ENCODE results near the gene WEE2.

WEE2 gene

DNA sequence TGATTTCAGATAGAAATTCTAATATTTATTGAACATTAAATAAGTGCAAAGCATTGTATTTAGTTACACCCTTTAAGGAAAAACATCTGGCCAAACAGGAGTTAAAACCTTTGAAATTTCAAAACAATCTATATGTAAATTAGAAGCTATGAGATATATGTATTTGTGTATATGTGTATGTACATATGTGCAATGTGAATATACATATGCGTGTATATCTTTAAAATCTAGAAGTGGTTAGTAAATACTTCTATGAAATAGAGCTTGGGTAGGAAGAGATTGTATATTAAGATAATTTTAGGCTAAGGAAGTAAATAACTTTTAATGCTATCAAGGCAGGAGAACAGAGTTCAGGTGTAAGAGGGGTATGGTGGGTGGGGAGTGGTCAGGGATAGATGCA is 9.3 kb downstream of the WEE2 start:
- Histone ChIP-seq H3K4me2 (ENCODE audit: low read length) (no peak overlapping the region), H3K79me2 (ENCODE audit: low read length) (no peaks in the 10 kb centered on the region), H3K4me3 (ENCODE audit: low read length) (no peak overlapping the region), H2AFZ (ENCODE audit: low read depth, low read length) (no peak overlapping the region), H3K27ac (ENCODE audit: low read length) (no peak overlapping the region), H3K9ac (ENCODE audit: low read length) (no peak overlapping the region), H3K36me3 (replicated peaks; ENCODE audit: low read depth, low read length) (no peaks in the 10 kb centered on the region), H3K9me3 (ENCODE audit: insufficient read depth, low read length) (no peaks in the 10 kb centered on the region), H3K27me3 (ENCODE audit: low read depth, low read length) (peaks cover 10% of the 10 kb centered on the region; the same call in 1 of the 2 replicates), H4K20me1 (ENCODE audit: insufficient read depth, low read length) (no peaks in the 10 kb centered on the region), H3K4me1 (ENCODE audit: low read length) (peaks cover 6% of the 10 kb centered on the region)
- no peak for TF ChIP-seq EZH2phosphoT487 (IDR thresholded peaks at IDR 0.05; ENCODE audit: low read depth)
- TF ChIP-seq, protein P1, sequence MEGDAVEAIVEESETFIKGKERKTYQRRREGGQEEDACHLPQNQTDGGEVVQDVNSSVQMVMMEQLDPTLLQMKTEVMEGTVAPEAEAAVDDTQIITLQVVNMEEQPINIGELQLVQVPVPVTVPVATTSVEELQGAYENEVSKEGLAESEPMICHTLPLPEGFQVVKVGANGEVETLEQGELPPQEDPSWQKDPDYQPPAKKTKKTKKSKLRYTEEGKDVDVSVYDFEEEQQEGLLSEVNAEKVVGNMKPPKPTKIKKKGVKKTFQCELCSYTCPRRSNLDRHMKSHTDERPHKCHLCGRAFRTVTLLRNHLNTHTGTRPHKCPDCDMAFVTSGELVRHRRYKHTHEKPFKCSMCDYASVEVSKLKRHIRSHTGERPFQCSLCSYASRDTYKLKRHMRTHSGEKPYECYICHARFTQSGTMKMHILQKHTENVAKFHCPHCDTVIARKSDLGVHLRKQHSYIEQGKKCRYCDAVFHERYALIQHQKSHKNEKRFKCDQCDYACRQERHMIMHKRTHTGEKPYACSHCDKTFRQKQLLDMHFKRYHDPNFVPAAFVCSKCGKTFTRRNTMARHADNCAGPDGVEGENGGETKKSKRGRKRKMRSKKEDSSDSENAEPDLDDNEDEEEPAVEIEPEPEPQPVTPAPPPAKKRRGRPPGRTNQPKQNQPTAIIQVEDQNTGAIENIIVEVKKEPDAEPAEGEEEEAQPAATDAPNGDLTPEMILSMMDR (IDR thresholded peaks at IDR 0.05; ENCODE audit: low read depth, low read length): no peak

DNA sequence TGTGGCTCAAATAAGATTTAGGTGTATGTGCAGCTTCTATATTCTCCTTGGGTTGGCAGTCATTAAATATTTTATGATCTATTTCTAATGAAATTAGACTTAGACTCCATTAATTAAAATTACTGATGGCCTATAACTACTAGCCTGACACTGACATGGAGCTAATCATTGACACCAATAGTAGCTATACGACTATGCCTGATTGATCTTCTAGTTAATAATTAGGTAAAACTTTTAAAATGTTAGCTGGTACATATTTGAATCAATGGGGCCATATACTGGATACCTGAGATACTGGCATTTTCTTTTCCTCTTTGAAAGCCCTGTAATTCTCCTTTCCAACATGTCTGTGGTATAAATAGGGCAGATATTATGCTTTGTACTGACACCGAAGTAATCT is 14.4 kb downstream of the WEE2 start:
- Histone ChIP-seq H3K4me3 (ENCODE audit: low read length) (no peak overlapping the region), H3K27ac (ENCODE audit: low read length) (no peak overlapping the region), H3K36me3 (replicated peaks; ENCODE audit: low read depth, low read length) (no peaks in the 10 kb centered on the region), H2AFZ (ENCODE audit: low read depth, low read length) (no peak overlapping the region), H3K79me2 (ENCODE audit: low read length) (no peaks in the 10 kb centered on the region), H3K9ac (ENCODE audit: low read length) (no peak overlapping the region), H4K20me1 (ENCODE audit: insufficient read depth, low read length) (no peaks in the 10 kb centered on the region), H3K9me3 (ENCODE audit: insufficient read depth, low read length) (no peaks in the 10 kb centered on the region), H3K4me2 (ENCODE audit: low read length) (no peak overlapping the region), H3K27me3 (ENCODE audit: low read depth, low read length) (no peaks in the 10 kb centered on the region), H3K4me1 (ENCODE audit: low read length) (no peaks in the 10 kb centered on the region)
- TF ChIP-seq, protein P1 (IDR thresholded peaks at IDR 0.05; ENCODE audit: low read depth, low read length): no peak

DNA sequence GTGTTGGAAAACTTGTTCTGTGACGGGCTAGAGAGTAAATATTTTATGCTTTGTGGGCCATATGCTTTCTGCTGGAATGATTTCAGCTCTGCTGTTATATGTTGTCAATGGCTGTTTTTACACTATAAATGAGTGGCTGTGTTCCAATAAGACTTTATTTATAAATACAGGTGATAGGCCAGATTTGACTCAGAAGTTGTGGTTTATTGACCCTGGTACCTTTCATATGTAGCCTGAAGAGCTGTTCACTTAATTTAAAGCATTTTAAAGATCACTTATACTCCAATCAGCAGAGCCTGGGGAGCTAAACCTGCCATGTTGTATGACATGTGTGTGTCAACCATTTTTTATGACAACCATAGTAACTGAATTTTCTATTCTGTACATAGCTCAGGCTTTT is 20.9 kb downstream of the WEE2 start:
- H3K79me2 ChIP-seq (ENCODE audit: low read length): no peaks in the 10 kb centered on the region
- H3K27me3 ChIP-seq (ENCODE audit: low read depth, low read length): no peaks in the 10 kb centered on the region
- no peak overlapping the region for H3K4me2 ChIP-seq (ENCODE audit: low read length)
- H3K36me3 ChIP-seq (replicated peaks; ENCODE audit: low read depth, low read length): no peaks in the 10 kb centered on the region
- no peak overlapping the region for H2AFZ ChIP-seq (ENCODE audit: low read depth, low read length)
- no peak overlapping the region for H3K9ac ChIP-seq (ENCODE audit: low read length)
- no peak overlapping the region for H3K27ac ChIP-seq (ENCODE audit: low read length)
- H4K20me1 ChIP-seq (ENCODE audit: insufficient read depth, low read length): no peaks in the 10 kb centered on the region
- no peaks in the 10 kb centered on the region for H3K9me3 ChIP-seq (ENCODE audit: insufficient read depth, low read length)
- no peaks in the 10 kb centered on the region for H3K4me1 ChIP-seq (ENCODE audit: low read length)
- no peak overlapping the region for H3K4me3 ChIP-seq (ENCODE audit: low read length)
- TF ChIP-seq, protein P1 (IDR thresholded peaks at IDR 0.05; ENCODE audit: low read depth, low read length): no peak
- TF ChIP-seq EZH2phosphoT487 (IDR thresholded peaks at IDR 0.05; ENCODE audit: low read depth): no peak

DNA sequence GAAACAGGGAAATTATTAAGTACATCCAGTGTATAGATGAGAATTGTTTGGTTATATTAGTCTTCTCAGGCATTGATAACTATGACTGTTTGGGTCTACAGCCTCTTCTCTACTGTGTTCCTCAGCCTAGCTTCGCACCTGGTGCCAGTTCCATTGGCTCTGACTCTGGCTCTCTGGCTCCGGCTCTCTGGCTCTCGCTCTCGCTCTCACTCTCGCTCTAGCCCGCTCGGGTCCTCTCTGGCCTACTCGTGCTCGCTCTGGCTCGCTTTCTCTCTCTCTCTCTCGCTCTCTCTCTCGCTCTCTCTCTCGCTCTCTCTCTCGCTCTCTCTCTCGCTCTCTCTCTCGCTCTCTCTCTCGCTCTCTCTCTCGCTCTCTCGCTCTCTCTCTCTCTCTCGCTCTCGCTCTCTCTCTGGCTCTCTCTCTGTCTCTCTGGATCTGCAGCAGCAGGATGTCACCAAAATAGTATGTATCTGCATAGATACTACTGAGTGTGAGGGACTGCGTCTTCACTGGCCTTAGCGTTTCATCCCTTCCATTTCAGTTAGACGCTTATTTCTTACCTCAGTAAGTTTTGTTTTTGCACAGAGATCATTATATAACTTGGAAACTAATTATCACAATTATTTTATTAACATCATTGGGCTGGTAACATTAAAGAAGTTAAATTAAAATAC is 23.5 kb downstream of the WEE2 start:
- no peaks in the 10 kb centered on the region for H3K36me3 ChIP-seq (replicated peaks; ENCODE audit: low read depth, low read length)
- no peak overlapping the region for H3K4me3 ChIP-seq (ENCODE audit: low read length)
- no peak overlapping the region for H3K27ac ChIP-seq (ENCODE audit: low read length)
- no peaks in the 10 kb centered on the region for H3K27me3 ChIP-seq (ENCODE audit: low read depth, low read length)
- H2AFZ ChIP-seq (ENCODE audit: low read depth, low read length): no peak overlapping the region
- no peaks in the 10 kb centered on the region for H3K9me3 ChIP-seq (ENCODE audit: insufficient read depth, low read length)
- H4K20me1 ChIP-seq (ENCODE audit: insufficient read depth, low read length): no peaks in the 10 kb centered on the region
- no peak overlapping the region for H3K4me2 ChIP-seq (ENCODE audit: low read length)
- TF ChIP-seq, protein P1 (IDR thresholded peaks at IDR 0.05; ENCODE audit: low read depth, low read length): no peak
- no peak for TF ChIP-seq EZH2phosphoT487 (IDR thresholded peaks at IDR 0.05; ENCODE audit: low read depth)
- no peak overlapping the region for H3K9ac ChIP-seq (ENCODE audit: low read length)
- H3K79me2 ChIP-seq (ENCODE audit: low read length): no peaks in the 10 kb centered on the region
- H3K4me1 ChIP-seq (ENCODE audit: low read length): no peaks in the 10 kb centered on the region
